WERI-Rb-1 (cell line): ENCODE measurements around the gene MAP2K6.
A peak's percentile ranks its signal among the peaks of the same experiment; 100 is the strongest.

ENCODE experiments used
- DNase-seq: peaks from one replicate; pipeline ENCODE4 v3.0.0-alpha.2; 2020
- H3K27ac ChIP-seq: fragments of 250-450 bp; sonication (Bioruptor Pico); 2 replicates; pipeline ENCODE4 v1.5.1; 2020; ENCODE audit warnings: mild to moderate bottlenecking, moderate library complexity
- H3K27me3 ChIP-seq: fragments of 250-450 bp; sonication (Bioruptor Pico); 2 replicates; pipeline ENCODE4 v1.5.1; 2021; ENCODE audit warnings: mild to moderate bottlenecking, low read depth, moderate library complexity; ENCODE audit not compliant: insufficient read depth, severe bottlenecking
- H3K36me3 ChIP-seq: fragments of 250-450 bp; sonication (Bioruptor Pico); 2 replicates; pipeline ENCODE4 v1.5.1; 2020; ENCODE audit warnings: mild to moderate bottlenecking, moderate library complexity
- H3K4me3 ChIP-seq: 2 replicates; pipeline ENCODE4 v1.5.1; 2011; ENCODE audit warnings: low read depth, mild to moderate bottlenecking, control low read depth, low read length
- H3K9me3 ChIP-seq: fragments of 250-450 bp; sonication (Bioruptor Pico); 2 replicates; pipeline ENCODE4 v1.5.1; 2021; ENCODE audit warnings: mild to moderate bottlenecking, moderate library complexity; ENCODE audit not compliant: severe bottlenecking
- TF ChIP-seq, protein P1 (sequence below): IDR thresholded peaks from 2 replicates; pipeline ENCODE4 v1.5.1; 2011; ENCODE audit warnings: low read depth, mild to moderate bottlenecking, control low read depth, inconsistent platforms, low read length

The MAP2K6 gene

DNA sequence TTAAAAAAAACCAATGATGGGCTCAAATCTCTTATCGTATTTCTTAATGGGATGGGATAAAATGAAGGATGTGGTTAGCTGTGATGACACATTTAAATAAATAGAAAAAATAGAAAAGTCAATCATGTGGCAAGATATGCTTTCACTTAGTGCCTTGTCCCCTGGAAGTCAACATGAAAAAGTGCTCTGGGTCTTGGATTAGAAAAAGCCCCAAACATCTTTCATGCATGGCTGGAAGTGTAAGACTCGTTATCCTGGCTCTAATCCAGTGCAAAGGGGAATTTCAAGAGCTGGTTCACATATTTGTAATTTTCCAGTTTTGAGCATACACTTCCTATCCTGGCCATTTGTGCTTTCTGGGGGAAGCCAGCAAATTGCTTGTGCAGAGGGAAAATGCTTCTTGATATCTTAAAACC, 160.9 kb downstream of the MAP2K6 start:
- no peaks in the 10 kb centered on the region for H3K27me3 ChIP-seq
- no peak overlapping the region for H3K4me3 ChIP-seq
- DNase-seq = peak; percentile 11
- H3K27ac ChIP-seq = no peak overlapping the region
- no peaks in the 10 kb centered on the region for H3K9me3 ChIP-seq
- no peaks in the 10 kb centered on the region for H3K36me3 ChIP-seq
- TF ChIP-seq, protein P1, sequence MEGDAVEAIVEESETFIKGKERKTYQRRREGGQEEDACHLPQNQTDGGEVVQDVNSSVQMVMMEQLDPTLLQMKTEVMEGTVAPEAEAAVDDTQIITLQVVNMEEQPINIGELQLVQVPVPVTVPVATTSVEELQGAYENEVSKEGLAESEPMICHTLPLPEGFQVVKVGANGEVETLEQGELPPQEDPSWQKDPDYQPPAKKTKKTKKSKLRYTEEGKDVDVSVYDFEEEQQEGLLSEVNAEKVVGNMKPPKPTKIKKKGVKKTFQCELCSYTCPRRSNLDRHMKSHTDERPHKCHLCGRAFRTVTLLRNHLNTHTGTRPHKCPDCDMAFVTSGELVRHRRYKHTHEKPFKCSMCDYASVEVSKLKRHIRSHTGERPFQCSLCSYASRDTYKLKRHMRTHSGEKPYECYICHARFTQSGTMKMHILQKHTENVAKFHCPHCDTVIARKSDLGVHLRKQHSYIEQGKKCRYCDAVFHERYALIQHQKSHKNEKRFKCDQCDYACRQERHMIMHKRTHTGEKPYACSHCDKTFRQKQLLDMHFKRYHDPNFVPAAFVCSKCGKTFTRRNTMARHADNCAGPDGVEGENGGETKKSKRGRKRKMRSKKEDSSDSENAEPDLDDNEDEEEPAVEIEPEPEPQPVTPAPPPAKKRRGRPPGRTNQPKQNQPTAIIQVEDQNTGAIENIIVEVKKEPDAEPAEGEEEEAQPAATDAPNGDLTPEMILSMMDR = no peak

DNA sequence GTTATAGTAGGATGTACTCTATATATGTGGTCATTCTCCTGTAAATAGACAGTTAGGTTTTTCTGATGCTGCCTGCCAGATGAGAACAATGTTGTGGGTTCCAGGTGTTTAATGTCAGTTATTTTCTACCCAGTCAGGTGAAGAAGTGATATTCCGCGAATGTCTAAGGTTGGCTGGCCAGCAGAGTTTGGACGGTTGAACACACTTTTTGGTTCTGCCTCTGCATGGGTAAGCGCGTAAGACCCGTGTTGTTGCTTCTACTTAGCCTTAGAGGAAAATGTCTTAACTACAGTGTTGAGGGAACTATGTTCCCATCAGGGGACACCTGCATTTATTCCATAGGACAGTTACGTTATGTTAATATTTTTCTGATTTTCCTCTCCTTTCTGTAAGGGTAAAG, 162.6 kb downstream of the MAP2K6 start:
- Histone ChIP-seq H3K36me3 (no peaks in the 10 kb centered on the region), H3K27ac (no peak overlapping the region), H3K9me3 (no peaks in the 10 kb centered on the region), H3K27me3 (no peaks in the 10 kb centered on the region), H3K4me3 (no peak overlapping the region)
- TF ChIP-seq, protein P1 = no peak
- DNase-seq = no peak

DNA sequence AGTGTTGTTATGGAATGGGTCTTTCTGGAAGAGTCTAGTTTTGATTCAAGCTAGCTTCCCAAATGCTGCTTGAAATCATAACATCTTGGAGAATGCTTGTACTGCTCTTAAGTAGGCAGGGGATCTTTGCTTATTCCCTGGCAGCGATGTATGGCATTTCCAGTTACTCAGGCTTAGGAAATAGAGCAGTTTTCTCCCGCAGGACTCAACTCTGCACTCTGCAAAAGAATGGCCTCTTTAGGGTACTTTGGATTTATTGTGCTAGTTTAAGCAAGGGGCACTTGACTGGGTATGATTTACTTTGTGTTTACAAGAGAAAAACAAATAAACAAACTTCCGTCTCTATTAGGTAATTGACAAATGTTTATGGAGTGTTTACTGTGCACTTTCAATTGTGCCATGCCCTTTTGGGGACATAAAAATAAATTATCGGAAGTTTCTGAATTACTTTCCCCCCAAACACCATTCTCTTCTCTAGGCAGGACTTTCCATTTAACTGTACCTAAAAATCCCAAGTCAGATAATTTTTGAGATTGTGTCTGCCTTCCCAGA, 164.0 kb downstream of the MAP2K6 start:
- Histone ChIP-seq H3K27ac (no peak overlapping the region), H3K9me3 (no peaks in the 10 kb centered on the region), H3K27me3 (no peaks in the 10 kb centered on the region), H3K4me3 (no peak overlapping the region), H3K36me3 (no peaks in the 10 kb centered on the region)
- TF ChIP-seq, protein P1 = no peak
- no peak for DNase-seq

DNA sequence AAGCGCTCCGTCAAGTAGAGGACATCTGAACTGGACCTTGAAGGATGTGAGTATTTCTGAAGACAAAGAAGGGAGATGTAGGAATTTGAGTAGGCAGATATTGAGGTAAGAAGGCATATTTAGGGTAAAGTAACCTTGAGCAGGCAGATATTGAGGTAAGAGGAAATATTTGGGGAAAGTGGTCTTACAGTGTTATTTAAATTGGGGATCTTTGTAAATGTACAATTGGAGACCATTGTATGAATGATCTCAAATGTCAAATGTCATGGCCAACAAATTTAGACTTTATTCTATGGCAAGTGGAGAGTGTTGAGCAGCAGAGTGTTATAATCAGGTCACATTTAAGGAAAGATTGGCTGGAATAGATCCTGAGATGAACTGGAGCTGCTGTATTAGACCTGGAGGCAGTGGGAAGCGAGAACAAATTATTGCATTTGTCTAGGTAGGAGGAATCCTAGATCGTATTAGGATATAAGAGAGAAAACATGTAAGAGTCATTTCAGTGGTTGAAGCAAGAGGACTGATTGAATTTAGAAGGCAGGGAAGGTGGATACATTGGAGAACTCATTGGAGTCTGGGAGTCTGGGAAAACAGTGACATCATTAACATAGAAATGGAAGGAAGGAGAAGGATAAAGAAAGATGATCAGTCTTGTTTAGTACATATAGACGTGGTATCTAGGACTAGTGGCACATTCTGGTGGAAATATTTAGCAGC, 165.6 kb downstream of the MAP2K6 start:
- TF ChIP-seq, protein P1 = no peak
- H3K27ac ChIP-seq = no peak overlapping the region
- no peaks in the 10 kb centered on the region for H3K27me3 ChIP-seq
- no peak overlapping the region for H3K4me3 ChIP-seq
- no peak for DNase-seq
- no peaks in the 10 kb centered on the region for H3K36me3 ChIP-seq
- H3K9me3 ChIP-seq = no peaks in the 10 kb centered on the region

DNA sequence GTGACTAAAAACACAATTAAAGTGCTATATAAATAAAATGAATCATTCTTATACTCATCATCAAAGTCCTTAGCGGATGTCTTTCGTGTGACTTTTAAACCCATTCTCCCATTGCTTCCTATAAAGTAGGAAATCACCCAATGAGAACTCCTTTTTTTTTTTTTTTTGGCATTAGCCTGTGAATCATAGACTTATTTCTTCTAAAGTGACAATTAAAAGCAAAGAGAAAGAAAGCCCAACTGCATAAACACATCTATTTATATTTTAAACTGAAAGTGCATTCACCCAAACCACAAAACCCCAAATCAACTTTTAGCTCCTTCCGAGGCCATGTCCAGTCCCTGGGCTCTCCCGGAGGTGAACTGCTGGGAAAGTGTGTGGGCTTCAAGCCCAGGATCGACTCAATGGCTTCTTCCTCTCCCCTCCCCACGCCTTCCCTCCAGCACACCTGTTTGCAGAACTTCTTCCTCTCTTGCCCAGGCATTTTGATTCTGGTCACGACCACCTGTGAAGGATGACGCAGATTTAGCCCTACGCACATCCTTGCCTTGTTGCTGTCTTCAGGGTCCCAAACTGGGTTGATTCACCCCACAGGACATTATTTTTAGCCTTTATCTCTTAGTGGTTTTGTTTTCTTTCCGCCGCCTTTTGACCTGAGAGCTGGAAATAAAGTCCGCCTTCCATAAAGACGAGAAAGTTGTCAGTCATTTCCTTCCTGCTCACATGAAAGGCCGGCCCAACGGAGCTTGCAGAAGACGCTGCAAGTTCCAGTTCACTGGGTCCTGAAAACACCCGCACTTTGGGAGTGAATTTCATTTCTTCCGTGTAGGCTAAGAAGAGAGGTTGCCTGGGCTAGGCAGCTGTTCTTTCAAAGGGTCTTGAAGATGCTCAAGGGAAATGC, 166.8 kb downstream of the MAP2K6 start:
- H3K4me3 ChIP-seq = no peak overlapping the region
- DNase-seq = no peak

More for the DNA sequence above, 166.8 kb downstream of the MAP2K6 start:
- TF ChIP-seq, protein P1 = no peak
- H3K36me3 ChIP-seq = no peaks in the 10 kb centered on the region
- no peaks in the 10 kb centered on the region for H3K27me3 ChIP-seq
- H3K9me3 ChIP-seq = no peaks in the 10 kb centered on the region
- H3K27ac ChIP-seq = no peak overlapping the region
